Left hindlimb (tissue), 1 donor: ENCODE results near the gene C1orf159.
A peak's percentile ranks its signal among the peaks of the same experiment; 100 is the strongest.
"Not testable (repeated sequence)": the region's sequence is repeated elsewhere in the genome, so short reads cannot be mapped to it uniquely, and the experiment has no call there.

Source experiments
- DNase-seq: peaks from one replicate; pipeline ENCODE4 v3.0.0-alpha.2; 2018

C1orf159 gene

GRCh38 chr1:1063945-1064831, 51.7 kb downstream of the C1orf159 start:
- DNase-seq = no peak

DNA sequence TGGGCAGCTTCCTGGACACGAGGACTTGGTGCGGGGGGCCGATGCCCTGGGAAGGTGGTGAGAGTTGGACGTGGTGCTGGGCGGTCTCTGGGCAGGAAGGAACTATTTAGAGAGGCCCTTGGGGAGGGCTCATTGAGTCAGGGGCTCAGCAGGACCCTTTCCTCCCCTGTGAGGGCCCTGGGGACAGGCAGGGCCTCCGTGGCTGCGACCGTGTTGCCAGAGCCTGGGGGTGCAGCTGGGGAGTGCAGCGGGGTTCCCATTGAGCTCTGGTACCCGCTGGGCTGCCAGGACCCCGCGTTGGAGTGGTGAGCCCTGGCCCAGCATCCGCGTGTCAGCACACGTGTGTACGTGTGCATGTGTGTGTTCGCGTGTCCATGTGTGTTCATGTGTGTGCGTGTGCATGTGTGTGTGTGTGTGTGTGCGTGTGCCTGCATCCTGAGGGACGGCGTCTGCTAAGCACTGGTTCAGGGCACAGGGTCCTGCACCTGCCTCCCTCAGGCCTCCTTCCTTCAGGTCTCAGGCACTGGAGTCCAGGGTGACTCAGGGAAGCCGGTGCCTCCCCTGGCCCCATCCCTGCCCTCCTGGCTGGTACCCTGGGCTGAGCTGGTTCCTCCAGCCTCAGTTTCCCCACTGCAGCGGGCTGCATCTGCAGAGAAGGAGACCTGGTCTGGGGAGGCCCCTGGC, 52.5 kb downstream of the C1orf159 start:
- DNase-seq = no peak

DNA sequence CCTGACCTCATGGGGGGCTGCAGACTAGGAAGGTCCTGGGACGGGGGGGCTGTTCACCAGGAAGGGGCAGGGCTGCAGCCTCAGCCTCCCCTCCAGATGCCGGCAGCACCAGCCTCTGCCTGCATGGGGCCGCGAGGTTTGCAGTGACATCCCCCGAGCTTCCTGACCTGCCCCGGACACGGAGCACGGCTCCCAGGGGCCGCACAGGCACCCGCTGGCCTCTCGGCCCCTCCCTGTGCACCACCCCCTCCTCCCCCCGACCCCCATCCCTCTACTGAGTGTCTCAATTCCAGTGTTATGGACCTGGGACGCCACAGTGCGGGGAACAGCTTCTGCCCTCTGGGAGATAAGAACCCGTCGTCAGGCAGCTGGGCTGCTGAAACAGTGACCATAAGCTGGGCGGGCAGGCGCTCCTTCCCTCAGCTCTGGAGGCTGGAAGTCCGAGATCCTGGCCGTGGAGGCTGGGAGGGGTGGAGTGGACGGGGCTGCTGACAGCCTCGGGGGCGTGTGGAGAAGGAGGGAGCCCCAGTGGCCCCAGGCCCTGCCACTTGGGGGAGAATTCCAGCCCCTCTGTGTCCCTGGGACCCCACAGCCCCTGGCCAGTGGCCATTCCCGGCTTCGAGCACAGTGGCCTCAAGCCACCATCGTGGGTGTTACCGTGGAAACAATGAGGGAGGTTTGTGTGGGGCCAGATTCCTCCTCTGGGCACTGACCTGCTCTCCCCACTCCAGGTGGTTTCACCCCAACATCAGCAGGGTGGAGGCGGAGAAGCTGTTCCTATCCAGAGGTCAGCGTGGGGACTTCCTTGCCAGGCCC, 53.3 kb downstream of the C1orf159 start:
- DNase-seq = no peak

DNA sequence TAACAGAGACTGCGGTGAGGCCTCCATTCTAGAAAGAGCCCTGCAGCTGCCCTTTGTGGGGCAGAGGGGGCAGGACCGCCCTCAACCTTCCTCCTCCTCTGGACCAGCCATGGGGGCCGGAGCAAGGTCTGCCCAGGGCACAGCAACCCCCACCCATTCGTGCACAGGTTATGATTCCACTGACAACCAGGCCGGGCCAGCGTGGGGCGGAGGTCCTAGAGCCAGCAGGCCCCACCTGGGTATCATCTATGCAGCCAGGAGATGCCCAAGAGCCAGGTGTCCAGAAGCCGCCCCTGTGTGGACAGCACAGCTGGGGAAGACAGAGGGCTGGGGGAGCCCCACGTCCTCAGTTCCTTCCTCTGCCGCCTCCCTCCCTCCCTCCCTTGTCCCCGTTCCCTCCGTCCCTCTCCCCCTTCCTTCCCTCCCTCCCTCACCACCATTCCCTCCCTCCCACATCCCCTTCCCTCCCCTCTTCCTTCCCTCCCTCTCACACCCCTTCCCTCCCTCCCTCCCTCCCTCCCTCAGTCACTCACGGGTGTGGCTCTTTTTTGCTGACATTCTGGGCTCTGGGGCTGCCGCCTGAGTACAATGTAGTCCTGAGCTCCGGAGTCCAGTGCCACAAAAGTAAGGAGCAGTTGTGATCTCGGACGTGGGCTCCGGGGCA, 54.1 kb downstream of the C1orf159 start:
- no peak for DNase-seq

DNA sequence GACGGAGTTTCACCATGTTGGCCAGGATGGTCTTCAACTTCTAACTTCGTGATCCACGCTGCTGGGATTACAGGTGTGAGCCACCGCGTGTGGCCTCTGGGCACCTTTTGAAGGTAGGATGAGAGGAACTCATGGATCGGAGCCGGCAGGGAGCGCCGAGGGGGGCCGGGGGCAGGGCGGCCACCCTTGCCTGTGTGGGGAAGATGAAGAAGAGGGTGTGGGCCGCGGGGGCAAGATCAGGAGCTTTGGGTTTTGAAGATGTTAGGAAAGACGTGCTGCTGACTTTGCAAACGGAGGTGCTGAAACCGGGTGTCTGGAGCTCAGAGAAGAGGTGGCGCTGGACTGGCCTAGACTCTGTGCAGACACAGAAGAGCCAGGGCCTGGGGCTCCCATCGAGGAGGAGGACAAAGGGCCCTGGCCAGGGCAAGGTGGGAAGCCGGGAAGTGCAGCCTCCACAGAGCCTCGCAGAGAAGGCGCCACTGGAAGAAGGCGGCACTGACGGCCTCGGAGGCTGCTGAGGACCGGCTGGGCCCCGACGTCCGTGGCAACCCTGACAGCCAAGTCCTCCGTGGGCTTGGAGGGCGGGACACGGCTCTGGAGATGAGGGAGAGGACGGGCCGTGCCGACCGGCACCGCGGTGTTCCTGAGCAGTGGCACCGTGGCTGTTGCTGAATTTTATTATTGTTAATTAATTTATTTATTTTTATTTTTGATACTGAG, 55.4 kb downstream of the C1orf159 start:
- DNase-seq = no peak

GRCh38 chr1:1059494-1060280, 56.2 kb downstream of the C1orf159 start:
- DNase-seq = peak; percentile 75

GRCh38 chr1:1058921-1059493, 56.9 kb downstream of the C1orf159 start:
- no peak for DNase-seq

DNA sequence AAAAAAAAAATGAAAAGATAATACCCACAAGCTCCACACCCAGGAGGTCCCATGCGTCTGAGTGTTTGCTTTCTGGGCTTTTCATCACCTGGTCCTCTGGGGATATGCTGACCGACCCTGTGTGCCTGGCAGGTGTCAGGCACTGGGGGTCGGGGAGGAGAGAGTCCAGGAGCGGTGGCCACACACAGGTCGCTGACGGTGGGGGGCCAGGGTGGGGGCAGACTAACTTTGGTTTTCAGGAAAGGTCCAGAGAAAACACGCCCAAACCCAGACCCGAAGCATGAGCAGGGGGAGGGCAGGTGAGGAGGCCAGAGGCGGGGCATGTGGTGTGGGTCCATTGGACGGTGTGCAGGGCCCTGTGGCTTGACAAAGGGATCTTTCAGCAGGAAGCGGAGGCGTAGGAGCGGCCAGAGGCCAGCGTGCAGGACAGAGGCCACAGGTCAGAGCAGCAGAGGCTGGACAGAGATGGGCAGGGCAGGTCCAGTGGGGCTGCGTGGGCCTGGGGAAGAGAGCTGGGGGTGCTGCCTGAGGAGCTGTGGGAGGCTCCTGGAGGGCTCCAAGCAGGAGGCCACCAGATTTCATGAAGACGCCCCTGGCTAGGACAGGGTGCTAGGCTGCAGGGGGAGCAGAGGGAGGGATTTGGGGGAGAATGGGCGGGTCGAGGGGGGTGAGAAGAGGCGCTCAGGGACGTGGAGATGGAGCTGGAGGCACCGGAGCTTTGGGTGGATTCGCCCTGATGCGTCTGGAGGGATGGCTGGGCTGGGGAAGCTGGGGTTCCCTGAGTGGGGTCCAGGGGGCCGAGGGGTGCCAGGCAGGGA, 57.6 kb downstream of the C1orf159 start:
- DNase-seq = no peak

GRCh38 chr1:1057769-1058087, 58.2 kb downstream of the C1orf159 start:
- DNase-seq = not testable (repeated sequence)

DNA sequence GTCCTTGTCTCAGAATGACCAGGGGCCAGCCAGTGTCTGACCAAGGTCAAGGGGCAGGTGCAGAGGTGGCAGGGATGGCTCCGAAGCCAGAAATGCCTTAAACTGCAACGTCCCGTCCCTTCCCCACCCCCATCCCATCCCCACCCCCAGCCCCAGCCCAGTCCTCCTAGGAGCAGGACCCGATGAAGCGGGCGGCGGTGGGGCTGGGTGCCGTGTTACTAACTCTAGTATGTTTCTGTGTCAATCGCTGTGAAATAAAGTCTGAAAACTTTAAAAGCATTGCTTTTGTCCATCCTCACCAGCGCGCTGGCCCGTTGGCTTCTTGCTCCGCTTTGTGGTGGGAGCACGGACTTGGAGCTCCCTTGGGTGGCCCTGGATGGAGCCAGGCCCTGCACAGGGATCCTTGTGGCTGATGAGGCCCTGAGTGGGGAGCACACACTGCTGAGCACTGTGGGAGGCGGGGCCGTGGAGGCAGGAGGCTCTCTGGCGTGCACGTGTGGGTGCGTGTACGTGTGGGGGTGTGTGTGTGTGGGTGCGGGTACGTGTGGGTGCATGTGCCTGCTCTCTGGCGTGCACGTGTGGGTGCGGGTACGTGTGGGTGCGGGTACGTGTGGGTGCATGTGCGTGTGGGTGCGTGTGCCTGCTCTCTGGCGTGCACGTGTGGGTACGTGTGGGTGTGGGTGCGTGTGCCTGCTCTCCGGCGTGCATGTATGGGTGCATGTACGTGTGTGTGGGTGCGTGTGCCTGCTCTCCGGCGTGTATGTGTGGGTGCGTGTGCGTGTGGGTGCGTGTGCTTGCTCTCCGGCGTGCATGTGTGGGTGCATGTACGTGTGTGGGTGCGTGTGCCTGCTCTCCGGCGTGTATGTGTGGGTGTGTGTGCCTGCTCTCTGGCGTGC, 59.8 kb downstream of the C1orf159 start:
- DNase-seq = no peak

GRCh38 chr1:1054971-1055370, 60.9 kb downstream of the C1orf159 start:
- DNase-seq = no peak

DNA sequence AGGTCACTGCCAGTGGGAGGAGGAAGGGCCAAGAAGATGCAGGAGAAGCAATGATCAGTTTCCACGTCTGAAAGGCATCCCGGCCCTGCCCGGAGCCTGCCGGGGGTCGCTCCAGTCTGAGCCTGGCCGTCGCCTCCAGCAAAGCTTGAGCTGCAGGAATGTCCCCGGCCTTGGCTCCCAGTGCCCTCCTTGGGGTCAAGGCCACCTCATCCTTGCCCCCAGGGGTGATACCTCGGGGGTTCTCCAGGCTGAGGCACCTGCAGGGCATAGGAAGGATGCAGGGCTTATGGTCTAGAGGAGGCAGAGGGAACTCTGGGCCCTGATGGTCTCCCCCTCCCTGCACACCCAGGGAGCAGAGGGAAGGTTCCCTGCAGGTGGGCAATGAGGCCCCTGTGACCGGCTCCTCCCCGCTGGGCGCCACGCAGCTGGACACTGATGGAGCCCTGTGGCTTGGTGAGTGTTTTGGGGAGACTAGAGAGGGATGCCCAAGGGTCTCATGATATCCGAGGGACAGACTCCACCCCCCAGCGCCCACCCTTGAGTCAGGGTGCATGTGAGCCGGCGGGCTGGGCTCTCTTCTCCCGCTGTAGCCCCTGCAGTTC, 61.7 kb downstream of the C1orf159 start:
- no peak for DNase-seq

- DNase-seq = no peak
Measured at GRCh38 chr1:1053682-1054081, 62.2 kb downstream of the C1orf159 start.

- DNase-seq = no peak
Measured at GRCh38 chr1:1053022-1053421, 62.9 kb downstream of the C1orf159 start.

GRCh38 chr1:1052003-1052840, 63.7 kb downstream of the C1orf159 start:
- DNase-seq = no peak

DNA sequence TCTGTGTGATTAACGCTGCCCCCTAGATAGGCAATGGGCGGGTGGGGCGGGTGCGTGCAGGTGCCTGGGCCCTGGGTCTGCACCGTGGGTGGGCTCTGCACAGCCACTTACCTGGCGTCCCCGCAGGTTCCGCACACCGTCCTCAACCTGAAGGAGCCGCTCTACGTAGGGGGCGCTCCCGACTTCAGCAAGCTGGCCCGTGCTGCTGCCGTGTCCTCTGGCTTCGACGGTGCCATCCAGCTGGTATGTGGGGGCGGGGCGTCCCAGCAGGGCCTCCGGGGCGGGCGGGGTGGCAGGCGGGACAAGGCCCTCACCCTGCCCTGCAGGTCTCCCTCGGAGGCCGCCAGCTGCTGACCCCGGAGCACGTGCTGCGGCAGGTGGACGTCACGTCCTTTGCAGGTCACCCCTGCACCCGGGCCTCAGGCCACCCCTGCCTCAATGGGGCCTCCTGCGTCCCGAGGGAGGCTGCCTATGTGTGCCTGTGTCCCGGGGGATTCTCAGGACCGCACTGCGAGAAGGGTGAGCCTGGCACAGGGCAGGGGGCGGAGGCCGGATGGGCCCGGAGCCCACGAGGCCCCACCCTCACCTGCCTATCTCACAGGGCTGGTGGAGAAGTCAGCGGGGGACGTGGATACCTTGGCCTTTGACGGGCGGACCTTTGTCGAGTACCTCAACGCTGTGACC, 64.6 kb downstream of the C1orf159 start:
- DNase-seq = no peak

- no peak for DNase-seq
Measured at GRCh38 chr1:1050577-1051052, 65.3 kb downstream of the C1orf159 start.
